ENCODE data around the gene TMED3. TPM values are rescaled to one million over a fixed set of nuclear protein-coding genes. Genes with fewer than 3 reads are reported as not detected.

The TMED3 gene
- total and polyA plus RNA-seq, 9 of the 15 experiments (the other 6 are each of a cell fraction or from before 2014, with no cell fraction given), result 6.1 to 89.6 (median 51.4) TPM

- Histone ChIP-seq H3K4me3 (no peak overlapping the region), H3K36me3 (ENCODE audit: control insufficient read depth, insufficient read depth, low read length) (peaks cover 63% of the 10 kb centered on the region), H3K79me2 (ENCODE audit: control insufficient read depth, insufficient read depth, low read length) (peaks cover 29% of the 10 kb centered on the region), H3K9me1 (ENCODE audit: control insufficient read depth, insufficient read depth, low read length) (peaks cover 5% of the 10 kb centered on the region), H4K20me1 (replicated peaks; ENCODE audit: control insufficient read depth, insufficient read depth, low read length) (no peaks in the 10 kb centered on the region), H2AFZ (ENCODE audit: low read depth, low read length) (no peak overlapping the region), H3K4me2 (ENCODE audit: insufficient read depth, low read length) (no peak overlapping the region), H3K9me3 (replicated peaks; ENCODE audit: control insufficient read depth, insufficient read depth, low read depth, low read length) (no peaks in the 10 kb centered on the region), H3K4me1 (replicated peaks in 1 of 2; ENCODE audit: control insufficient read depth in 2 of 2, insufficient read depth in 2 of 2, low read length in 2 of 2) (peaks cover 9 to 10% of the 10 kb centered on the region in 2 experiments; a peak in 4 of 5 replicates), H3K27me3 (ENCODE audit: control insufficient read depth in 2 of 2, insufficient read depth in 2 of 2, low read length in 2 of 2) (no peaks in the 10 kb centered on the region; a peak in 1 of 5 replicates), H3K27ac (ENCODE audit: extremely low read depth, low read depth, low read length) (no peak overlapping the region), H3K9ac (ENCODE audit: insufficient read depth in 1 of 2, low read depth in 2 of 2, low read length in 2 of 2) (no peak overlapping the region)
- DNase-seq (ENCODE audit: extremely low read depth in 1 of 4, low spot score in 3 of 4) (no peak), FAIRE-seq (no peak), ATAC-seq (no peak)
- TF ChIP-seq NR2F6 (CRISPR knock-in tag; IDR thresholded peaks at IDR 0.05) (no peak), ARID1B (IDR thresholded peaks at IDR 0.05) (no peak), TAF1 (IDR thresholded peaks at IDR 0.05; ENCODE audit: control insufficient read depth, extremely low read depth, insufficient read depth, low read length, severe bottlenecking) (no peak), ZC3H11A (IDR thresholded peaks at IDR 0.05; ENCODE audit: low read depth, low read length) (no peak), KAT8 (IDR thresholded peaks at IDR 0.05; ENCODE audit: low read depth) (no peak), STAT5A (IDR thresholded peaks at IDR 0.05; ENCODE audit: borderline replicate concordance, low read length) (no peak), USF1 (CRISPR knock-in tag; IDR thresholded peaks at IDR 0.05) (no peak), CREB5 (CRISPR knock-in tag; IDR thresholded peaks at IDR 0.05) (no peak), MAZ (CRISPR knock-in tag; conservative IDR thresholded peaks at IDR 0.05 in 1 of 2, IDR thresholded peaks at IDR 0.05 in 1 of 2) (no peak), HMBOX1 (IDR thresholded peaks at IDR 0.05) (no peak), SMARCE1 (IDR thresholded peaks at IDR 0.05) (no peak)
- ChIA-PET POLR2A (no interaction called here), CTCF (ENCODE audit: low intra/inter-chr PET ratio) (no interaction called here)
- BruUV-seq (replicated peaks), result no TSS peak
- intact Hi-C loops (cut with micrococcal nuclease) (no loop called here), in situ Hi-C loops (cut with MboI) (no loop called here)
- 100% methylated on average over 1 of the region's 1 CpG for WGBS (ENCODE audit: insufficient coverage, low coverage, missing lambda C conversion rate)
Observed at GRCh38 chr15:79314186-79314585, 3.3 kb downstream of the TMED3 start.
